ENCODE data around the gene FBN1.
A peak's percentile ranks its signal among the peaks of the same experiment; 100 is the strongest.

Gene FBN1

DNA sequence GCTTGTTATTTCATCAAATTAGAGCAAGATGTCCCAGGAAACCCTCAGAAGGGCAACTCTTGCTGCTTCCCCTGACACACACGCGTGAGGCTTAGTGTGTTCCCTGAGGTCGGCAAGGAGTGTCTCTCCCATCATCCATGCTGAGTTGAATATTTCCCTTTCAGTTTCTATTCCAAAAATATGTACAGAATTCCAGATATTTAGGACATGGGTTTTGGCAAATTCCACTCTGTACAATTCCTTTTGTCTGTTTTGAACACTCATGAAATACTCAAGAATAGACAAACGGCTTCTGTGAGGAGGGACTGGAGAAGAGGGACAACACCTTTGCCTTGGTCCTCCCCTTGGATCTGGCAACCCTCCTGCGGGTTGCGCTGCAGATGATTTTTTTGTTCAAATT lies 176.2 kb downstream of the FBN1 start:
- DNase-seq (ENCODE audit: low read depth), result no peak

DNA sequence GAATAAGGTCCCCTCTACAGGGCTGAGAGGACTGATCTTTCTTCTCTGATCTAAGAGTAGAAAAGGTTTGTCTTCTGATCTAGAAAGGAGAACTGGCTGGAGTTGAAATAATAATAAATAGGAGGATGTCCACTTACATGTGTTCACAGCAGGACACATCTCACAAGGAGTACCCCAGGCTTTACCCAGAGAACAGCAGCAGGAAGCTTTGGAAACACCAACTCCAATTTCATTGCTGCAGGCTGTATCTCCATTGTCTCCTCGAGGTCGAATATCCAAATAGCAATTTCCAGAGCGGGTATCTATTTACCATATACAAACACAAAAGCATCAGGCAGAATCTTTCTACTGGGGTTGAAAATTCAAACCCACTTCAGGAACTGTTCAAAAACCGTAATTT lies 177.7 kb downstream of the FBN1 start:
- DNase-seq (ENCODE audit: low read depth), result no peak

DNA sequence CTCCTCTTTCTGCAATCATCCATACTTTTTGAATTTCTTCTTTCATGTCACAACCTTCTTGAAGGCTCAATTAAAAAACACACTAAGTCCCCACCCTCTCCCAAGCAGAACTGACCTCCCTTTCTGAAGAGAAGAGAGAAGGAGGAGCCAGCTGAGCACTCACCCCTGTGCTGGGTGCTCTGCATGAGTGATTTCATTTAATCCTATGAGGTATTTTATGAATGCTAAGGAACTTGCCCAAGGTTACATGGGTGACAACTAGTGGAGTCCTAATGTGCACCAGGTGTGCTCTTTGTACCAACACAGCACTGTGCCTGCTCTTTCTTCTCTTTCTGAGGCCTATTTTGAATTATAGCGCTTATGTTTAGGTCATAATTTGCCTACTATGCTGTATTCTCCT lies 178.7 kb downstream of the FBN1 start:
- no peak for DNase-seq (ENCODE audit: low read depth)

GRCh38 chr15:48466079-48466478 lies 179.4 kb downstream of the FBN1 start:
- DNase-seq (ENCODE audit: low read depth), result no peak

- no peak for DNase-seq (ENCODE audit: low read depth)
Measured at GRCh38 chr15:48465410-48465809, 180.1 kb downstream of the FBN1 start.

- no peak for DNase-seq (ENCODE audit: low read depth)
Measured at GRCh38 chr15:48463366-48463880, 182.1 kb downstream of the FBN1 start.

DNA sequence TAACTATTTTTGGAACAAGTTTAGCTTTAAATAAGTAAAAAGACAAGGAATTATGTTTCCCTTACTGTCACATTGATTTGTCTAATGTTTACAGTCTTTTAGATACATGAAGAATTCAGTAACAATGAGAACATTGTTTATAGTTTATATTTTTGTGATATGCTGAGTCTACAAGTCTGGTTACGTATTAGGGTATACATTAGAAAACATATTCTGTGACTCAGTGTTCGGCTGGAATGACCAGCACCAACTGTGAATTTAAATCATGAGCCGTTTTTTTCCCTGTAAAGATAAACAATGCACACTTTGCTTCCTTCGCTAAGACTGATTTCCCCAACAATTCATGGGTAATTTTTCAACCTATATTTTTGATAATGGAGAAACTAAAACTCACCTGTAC lies 182.8 kb downstream of the FBN1 start:
- DNase-seq (ENCODE audit: low read depth), result no peak

DNA sequence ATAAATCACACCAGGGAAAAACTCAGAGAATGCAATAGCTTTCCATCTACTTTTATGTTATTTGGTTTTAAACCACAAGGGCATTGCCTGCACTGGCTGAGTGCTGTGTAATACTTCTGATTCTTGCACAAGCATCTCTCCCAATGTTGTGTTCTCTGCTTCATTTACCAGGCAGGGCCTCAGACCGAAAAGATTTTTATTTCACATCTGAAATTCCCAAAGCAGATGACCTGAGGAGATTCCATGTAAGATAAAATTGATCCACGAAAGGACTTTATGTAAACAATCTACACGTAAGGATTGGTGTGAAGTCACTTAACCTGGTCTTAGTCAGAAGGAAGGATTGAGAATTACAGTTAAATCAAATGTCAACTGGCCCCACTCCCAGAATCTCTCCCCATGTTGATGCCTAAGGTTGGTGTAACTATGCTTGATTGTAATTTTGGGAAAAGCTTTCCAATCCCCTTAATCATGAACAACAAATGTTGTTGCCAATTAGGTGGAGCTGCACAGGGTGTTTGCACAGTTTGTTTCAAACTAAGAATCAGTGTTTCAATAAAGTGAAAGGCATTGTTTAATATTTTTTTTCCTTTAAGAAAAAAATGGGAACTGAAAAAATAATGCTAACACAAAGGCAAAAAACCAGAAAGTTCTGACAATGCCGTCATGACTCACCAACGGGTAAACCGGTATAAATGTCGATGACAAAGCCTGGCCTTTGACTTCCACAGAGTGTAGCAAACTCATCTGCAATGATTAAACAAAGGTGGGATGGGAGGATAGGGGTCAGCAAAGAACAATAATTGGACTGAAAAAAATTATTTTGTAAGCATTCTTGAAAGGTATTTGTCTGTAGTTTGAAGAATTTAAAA lies 185.7 kb downstream of the FBN1 start:
- peak; percentile 82 for DNase-seq (ENCODE audit: low read depth)

- DNase-seq (ENCODE audit: low read depth), result peak; percentile 25
Measured at GRCh38 chr15:48458876-48459275, 186.6 kb downstream of the FBN1 start.

DNA sequence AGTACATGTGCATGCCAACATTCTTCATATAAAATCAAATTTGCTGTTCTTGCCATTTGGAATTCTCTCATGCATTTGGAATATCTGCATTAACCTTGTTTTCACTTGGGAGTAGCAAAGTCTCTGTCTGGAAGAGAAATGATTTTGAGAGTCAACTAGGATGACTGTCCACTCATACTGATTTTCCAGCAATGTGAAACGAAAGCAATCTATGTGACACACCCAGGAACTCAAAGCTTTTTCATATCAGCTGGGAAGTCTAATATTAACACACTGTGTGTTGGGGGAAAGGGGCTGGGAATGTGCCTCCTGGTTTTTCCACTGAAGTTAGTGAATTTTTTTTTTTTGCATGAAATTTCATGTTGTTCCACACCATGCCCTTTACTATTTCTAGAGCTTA lies 189.4 kb downstream of the FBN1 start:
- no peak for DNase-seq (ENCODE audit: low read depth)

- no peak for DNase-seq (ENCODE audit: low read depth)
Measured at GRCh38 chr15:48451736-48452135, 193.8 kb downstream of the FBN1 start.

DNA sequence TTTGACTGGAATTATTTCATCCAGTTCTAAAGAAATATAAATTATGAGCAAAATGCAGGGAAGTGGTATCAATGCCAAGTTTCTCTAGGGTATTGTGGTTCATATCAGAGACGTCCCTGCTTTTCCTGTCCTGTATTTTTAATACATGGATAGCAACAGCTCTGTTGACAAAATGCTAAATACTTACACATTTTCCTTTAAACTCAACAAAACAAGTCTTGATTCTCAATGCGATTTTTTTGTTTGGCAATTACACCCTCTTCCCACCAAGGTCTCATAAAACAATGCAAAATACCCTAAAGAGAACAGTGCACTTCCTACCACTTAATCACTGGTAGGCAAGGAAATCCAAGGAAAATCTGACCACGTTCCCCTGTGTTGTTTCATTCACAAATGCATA lies 194.3 kb downstream of the FBN1 start:
- DNase-seq (ENCODE audit: low read depth), result no peak

GRCh38 chr15:48449734-48450133 lies 195.8 kb downstream of the FBN1 start:
- no peak for DNase-seq (ENCODE audit: low read depth)

GRCh38 chr15:48447657-48448056 lies 197.9 kb downstream of the FBN1 start:
- DNase-seq (ENCODE audit: low read depth), result peak; percentile 33

GRCh38 chr15:48447058-48447457 lies 198.5 kb downstream of the FBN1 start:
- DNase-seq (ENCODE audit: low read depth), result no peak

GRCh38 chr15:48442011-48442410 lies 203.5 kb downstream of the FBN1 start:
- DNase-seq (ENCODE audit: low read depth), result no peak

- peak; percentile 91 for DNase-seq (ENCODE audit: low read depth)
Measured at GRCh38 chr15:48440084-48440483, 205.4 kb downstream of the FBN1 start.

DNA sequence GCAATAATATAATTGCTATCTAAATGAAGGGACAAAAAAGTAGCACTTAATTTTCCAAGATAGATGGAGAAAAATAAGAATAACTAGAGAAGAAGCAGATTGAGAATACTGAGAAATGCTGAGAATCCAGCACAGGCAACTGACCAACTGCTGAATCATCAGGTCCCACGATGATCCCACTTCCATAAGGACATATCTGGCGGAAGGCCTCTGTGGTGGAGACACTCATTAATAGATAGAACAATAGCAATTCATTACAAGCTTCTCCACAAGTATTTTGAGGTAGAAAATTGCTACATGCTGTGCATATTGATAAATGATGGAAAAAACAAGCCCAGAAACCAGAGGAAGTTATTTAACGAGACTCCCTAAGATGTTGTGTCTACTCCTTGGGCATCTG lies 208.3 kb downstream of the FBN1 start:
- no peak for DNase-seq (ENCODE audit: low read depth)

DNA sequence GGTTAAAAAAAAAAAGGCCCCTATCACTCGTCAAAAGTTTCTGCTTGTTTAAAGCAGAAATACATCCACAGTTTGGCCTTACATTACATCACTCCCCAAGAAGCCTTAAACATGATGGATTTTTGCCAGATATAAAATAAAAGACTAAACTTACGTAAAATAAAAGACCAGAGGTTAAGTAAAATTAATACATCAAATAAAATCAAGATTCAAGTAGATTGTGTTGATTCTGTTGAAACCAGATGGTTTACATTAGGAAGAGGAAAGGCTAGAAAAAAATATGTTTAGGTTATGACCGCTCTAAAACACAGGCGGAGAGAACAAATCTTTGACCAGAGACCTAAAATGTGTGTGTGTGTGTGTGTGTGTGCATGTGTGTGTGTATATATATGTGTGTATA lies 210.2 kb downstream of the FBN1 start:
- no peak for DNase-seq (ENCODE audit: low read depth)

DNA sequence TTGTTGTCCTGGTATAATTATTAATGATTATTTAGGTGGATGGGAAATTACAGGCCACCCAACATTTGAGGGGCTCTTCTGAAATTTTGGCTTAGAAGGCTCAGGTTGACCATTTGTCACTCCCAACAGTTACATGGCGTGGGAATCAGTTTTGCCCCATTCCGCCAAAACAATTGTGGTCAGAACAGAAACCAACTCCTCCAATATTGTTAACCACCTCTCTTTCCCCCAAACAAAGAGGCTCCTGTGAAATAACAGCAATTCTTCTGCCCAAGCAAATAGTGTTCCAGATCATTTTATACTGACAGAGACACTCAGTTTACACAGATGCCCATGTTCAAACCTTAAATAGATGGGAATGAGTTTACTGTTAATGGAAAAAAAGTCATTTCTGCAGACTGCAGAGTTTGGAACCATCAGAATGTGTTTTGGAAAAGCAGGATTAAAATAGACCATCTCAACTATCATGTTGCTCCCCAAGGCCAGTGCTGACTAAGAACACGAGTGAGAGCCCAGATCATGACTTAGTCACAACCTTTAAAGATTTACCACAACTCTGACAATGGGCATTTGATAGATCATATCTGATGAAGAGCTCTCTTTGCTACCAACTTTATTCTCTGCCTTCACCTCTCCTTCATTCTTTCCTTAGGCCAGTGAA lies 212.2 kb downstream of the FBN1 start:
- DNase-seq (ENCODE audit: low read depth), result no peak

DNA sequence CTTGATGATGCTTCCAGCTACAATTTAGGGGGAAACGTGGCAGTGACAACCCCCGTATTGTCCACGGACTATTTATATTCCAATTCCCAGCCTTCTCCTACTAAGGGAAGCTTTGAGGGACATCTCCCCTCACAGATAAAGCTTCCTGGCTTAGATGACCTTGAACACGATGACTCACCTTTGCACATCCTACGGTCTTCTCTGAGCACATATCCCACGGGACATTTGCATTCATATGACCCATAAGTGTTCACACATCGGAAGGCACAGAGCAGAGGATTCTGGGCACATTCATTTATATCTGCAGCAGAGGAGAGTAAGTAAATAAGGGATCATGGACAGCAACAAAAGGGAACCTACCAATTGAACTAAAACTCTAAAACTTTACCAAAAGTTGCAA lies 212.8 kb downstream of the FBN1 start:
- DNase-seq (ENCODE audit: low read depth), result no peak

GRCh38 chr15:48427960-48428547 lies 217.5 kb downstream of the FBN1 start:
- DNase-seq (ENCODE audit: low read depth), result peak; percentile 93

DNA sequence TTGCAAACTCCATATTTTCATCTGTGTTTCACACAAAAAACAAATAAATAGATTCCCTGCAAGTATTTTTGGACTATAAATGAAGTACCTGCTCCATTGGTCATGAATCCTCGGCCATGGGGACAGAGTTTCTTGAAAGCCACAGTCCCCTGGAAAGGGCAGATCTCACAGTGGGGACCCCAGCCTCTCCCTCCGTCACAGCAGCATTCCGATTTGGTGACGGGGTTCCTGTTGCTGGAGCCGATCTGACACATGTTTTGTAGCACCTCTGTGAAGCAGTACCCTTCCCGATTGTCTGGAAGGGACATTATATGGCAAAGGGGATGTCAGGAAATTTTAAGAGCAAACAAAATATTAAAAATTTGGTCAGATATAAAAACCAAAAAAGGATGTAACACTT lies 218.0 kb downstream of the FBN1 start:
- no peak for DNase-seq (ENCODE audit: low read depth)

Measured in GM04504 (cell line).